Neural cell (in vitro differentiated cells): ENCODE measurements around the gene BICDL1. TPM values are rescaled to one million over a fixed set of nuclear protein-coding genes. Genes with fewer than 3 reads are reported as not detected.

Experiments
- H2AFZ ChIP-seq: fragments of 200-600, 300-800 bp; sonication (generic), shearing (Covaris generic); 2 replicates; pipeline ENCODE4 v1.6.0; 2014; ENCODE audit warnings: low read depth, mild to moderate bottlenecking, antibody characterized with exemption, low read length, moderate library complexity
- H3F3A ChIP-seq: fragments of 200-600 bp; shearing (Covaris generic); 2 replicates; pipeline ENCODE4 v1.6.1; 2016; ENCODE audit warnings: mild to moderate bottlenecking, moderate library complexity, mixed read lengths, antibody characterized with exemption, low read length; ENCODE audit not compliant: insufficient read depth, poor library complexity, severe bottlenecking
- H3K27ac ChIP-seq: fragments of 200-600, 300-800 bp; sonication (generic), shearing (Covaris generic); 2 replicates; pipeline ENCODE4 v1.5.1; 2014; ENCODE audit warnings: mild to moderate bottlenecking, low read length, moderate library complexity
- H3K27me3 ChIP-seq: fragments of 300-800, 200-600 bp; sonication (generic), shearing (Covaris generic); 2 replicates; pipeline ENCODE4 v1.6.0; 2014; ENCODE audit warnings: mild to moderate bottlenecking, low read depth, low read length, moderate library complexity; ENCODE audit not compliant: insufficient read depth
- H3K36me3 ChIP-seq: fragments of 300-800, 200-600 bp; sonication (generic), shearing (Covaris generic); 2 replicates; pipeline ENCODE4 v1.5.1; 2014; ENCODE audit warnings: mild to moderate bottlenecking, antibody characterized with exemption, low read length, moderate library complexity; ENCODE audit not compliant: insufficient read depth
- H3K4me2 ChIP-seq: fragments of 300-800, 200-600 bp; sonication (generic), shearing (Covaris generic); 2 replicates; pipeline ENCODE4 v1.6.0; 2014; ENCODE audit warnings: mild to moderate bottlenecking, low read length
- H3K4me3 ChIP-seq: fragments of 300-800, 200-600 bp; sonication (generic), shearing (Covaris generic); 2 replicates; pipeline ENCODE4 v1.5.1; 2014; ENCODE audit warnings: mild to moderate bottlenecking, low read length, moderate library complexity
- H3K79me2 ChIP-seq: fragments of 200-600 bp; shearing (Covaris generic); replicated peaks from 2 replicates; pipeline ENCODE4 v1.6.0; 2014; ENCODE audit warnings: mild to moderate bottlenecking, low read length, moderate library complexity; ENCODE audit not compliant: insufficient read depth
- H3K9ac ChIP-seq: fragments of 300-800, 200-600 bp; sonication (generic), shearing (Covaris generic); 2 replicates; pipeline ENCODE4 v1.6.1; 2016; ENCODE audit warnings: mild to moderate bottlenecking, low read length, mixed read lengths
- H3K9me2 ChIP-seq: fragments of 200-600 bp; shearing (Covaris generic); 2 replicates; pipeline ENCODE4 v1.6.1; 2016; ENCODE audit warnings: mild to moderate bottlenecking, low read length, mixed read lengths; ENCODE audit not compliant: insufficient read depth
- H3K9me3 ChIP-seq: fragments of 200-600, 300-800 bp; sonication (generic), shearing (Covaris generic); 2 replicates; pipeline ENCODE4 v1.6.1; 2016; ENCODE audit warnings: mild to moderate bottlenecking, mixed run types, low read length, moderate library complexity, mixed read lengths
- H4K20me1 ChIP-seq: fragments of 200-600 bp; shearing (Covaris generic); 2 replicates; pipeline ENCODE4 v1.6.1; 2016; ENCODE audit warnings: mild to moderate bottlenecking, mixed run types; ENCODE audit not compliant: insufficient read depth
- EP300 ChIP-seq: fragments of 450-650 bp; conservative IDR thresholded peaks from 2 replicates; pipeline ENCODE4 v1.6.1; 2014; ENCODE audit warnings: antibody characterized with exemption, mild to moderate bottlenecking, moderate library complexity; ENCODE audit not compliant: poor library complexity, severe bottlenecking
- EZH2 ChIP-seq: fragments of 200-600, 300-800 bp; shearing (Covaris generic), sonication (generic); IDR thresholded peaks from 2 replicates; pipeline ENCODE4 v1.6.1; 2014; ENCODE audit warnings: antibody characterized with exemption, low read length, borderline replicate concordance, mild to moderate bottlenecking; ENCODE audit not compliant: insufficient read depth, poor library complexity, severe bottlenecking
- MXI1 ChIP-seq: fragments of 450-650 bp; conservative IDR thresholded peaks from 2 replicates; pipeline ENCODE4 v1.6.1; 2014; ENCODE audit warnings: antibody characterized with exemption, mild to moderate bottlenecking; ENCODE audit not compliant: poor library complexity, severe bottlenecking
- POLR2AphosphoS5 ChIP-seq: IDR thresholded peaks from 2 replicates; pipeline ENCODE4 v1.6.1; 2012
- RAD21 ChIP-seq: fragments of 450-650 bp; conservative IDR thresholded peaks from 2 replicates; pipeline ENCODE4 v1.6.1; 2014; ENCODE audit warnings: antibody characterized with exemption, mild to moderate bottlenecking, moderate library complexity
- SMC3 ChIP-seq: fragments of 450-650 bp; conservative IDR thresholded peaks from 2 replicates; pipeline ENCODE4 v1.6.1; 2014; ENCODE audit warnings: antibody characterized with exemption, mild to moderate bottlenecking, moderate library complexity; ENCODE audit not compliant: poor library complexity
- TAF1 ChIP-seq: IDR thresholded peaks from 2 replicates; pipeline ENCODE4 v1.6.1; 2012; ENCODE audit warnings: low read depth
- polyA plus RNA-seq: library from polyadenylated mRNA; depleted of rRNA; stranded (reverse); fragments of >200 nt; gene quantifications from 2 replicates; pipeline ENCODE4 v1.2.3, GENCODE V29; 2014
- TF ChIP-seq, protein P1 (sequence below): IDR thresholded peaks from 2 replicates; pipeline ENCODE4 v1.6.1; 2012; ENCODE audit warnings: borderline replicate concordance
- TF ChIP-seq, protein P2 (sequence below): fragments of 450-650 bp; IDR thresholded peaks from 2 replicates; pipeline ENCODE4 v1.5.1; 2014; ENCODE audit warnings: antibody characterized with exemption, mild to moderate bottlenecking, moderate library complexity; ENCODE audit not compliant: poor library complexity, severe bottlenecking

BICDL1 gene
- polyA plus RNA-seq, 1 donor from 2014 or later = 136 TPM

DNA sequence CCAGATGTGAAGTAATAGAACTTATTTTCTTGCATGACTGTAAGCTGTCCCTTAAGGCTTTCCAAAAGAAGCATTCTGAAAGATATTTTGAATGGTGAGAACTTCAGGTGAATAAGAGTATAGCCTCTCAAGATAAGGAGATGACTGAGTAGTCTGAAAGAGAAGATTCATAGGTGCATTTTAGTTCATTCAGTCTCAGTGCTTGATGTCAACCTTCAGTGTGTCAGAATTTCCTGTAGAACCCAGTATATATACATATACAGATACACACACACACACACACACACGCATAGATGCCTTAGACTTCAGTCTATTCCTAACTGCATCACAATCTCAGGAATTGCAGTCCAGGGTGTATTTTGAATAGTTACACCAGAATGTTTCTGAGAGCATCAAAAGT lies 7.4 kb downstream of the BICDL1 start:
- H3F3A ChIP-seq = no peaks in the 10 kb centered on the region
- H3K9ac ChIP-seq = no peak overlapping the region
- no peak overlapping the region for H3K4me3 ChIP-seq
- peaks cover 4% of the 10 kb centered on the region for H3K36me3 ChIP-seq
- no peaks in the 10 kb centered on the region for H3K27me3 ChIP-seq
- no peak overlapping the region for H2AFZ ChIP-seq
- H3K4me2 ChIP-seq = no peak overlapping the region
- H3K9me2 ChIP-seq = no peaks in the 10 kb centered on the region
- TF ChIP-seq SMC3 = no peak
- no peak for TF ChIP-seq RAD21
- TF ChIP-seq POLR2AphosphoS5 = no peak
- TF ChIP-seq, protein P1, sequence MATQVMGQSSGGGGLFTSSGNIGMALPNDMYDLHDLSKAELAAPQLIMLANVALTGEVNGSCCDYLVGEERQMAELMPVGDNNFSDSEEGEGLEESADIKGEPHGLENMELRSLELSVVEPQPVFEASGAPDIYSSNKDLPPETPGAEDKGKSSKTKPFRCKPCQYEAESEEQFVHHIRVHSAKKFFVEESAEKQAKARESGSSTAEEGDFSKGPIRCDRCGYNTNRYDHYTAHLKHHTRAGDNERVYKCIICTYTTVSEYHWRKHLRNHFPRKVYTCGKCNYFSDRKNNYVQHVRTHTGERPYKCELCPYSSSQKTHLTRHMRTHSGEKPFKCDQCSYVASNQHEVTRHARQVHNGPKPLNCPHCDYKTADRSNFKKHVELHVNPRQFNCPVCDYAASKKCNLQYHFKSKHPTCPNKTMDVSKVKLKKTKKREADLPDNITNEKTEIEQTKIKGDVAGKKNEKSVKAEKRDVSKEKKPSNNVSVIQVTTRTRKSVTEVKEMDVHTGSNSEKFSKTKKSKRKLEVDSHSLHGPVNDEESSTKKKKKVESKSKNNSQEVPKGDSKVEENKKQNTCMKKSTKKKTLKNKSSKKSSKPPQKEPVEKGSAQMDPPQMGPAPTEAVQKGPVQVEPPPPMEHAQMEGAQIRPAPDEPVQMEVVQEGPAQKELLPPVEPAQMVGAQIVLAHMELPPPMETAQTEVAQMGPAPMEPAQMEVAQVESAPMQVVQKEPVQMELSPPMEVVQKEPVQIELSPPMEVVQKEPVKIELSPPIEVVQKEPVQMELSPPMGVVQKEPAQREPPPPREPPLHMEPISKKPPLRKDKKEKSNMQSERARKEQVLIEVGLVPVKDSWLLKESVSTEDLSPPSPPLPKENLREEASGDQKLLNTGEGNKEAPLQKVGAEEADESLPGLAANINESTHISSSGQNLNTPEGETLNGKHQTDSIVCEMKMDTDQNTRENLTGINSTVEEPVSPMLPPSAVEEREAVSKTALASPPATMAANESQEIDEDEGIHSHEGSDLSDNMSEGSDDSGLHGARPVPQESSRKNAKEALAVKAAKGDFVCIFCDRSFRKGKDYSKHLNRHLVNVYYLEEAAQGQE = no peak
- TF ChIP-seq, protein P2, sequence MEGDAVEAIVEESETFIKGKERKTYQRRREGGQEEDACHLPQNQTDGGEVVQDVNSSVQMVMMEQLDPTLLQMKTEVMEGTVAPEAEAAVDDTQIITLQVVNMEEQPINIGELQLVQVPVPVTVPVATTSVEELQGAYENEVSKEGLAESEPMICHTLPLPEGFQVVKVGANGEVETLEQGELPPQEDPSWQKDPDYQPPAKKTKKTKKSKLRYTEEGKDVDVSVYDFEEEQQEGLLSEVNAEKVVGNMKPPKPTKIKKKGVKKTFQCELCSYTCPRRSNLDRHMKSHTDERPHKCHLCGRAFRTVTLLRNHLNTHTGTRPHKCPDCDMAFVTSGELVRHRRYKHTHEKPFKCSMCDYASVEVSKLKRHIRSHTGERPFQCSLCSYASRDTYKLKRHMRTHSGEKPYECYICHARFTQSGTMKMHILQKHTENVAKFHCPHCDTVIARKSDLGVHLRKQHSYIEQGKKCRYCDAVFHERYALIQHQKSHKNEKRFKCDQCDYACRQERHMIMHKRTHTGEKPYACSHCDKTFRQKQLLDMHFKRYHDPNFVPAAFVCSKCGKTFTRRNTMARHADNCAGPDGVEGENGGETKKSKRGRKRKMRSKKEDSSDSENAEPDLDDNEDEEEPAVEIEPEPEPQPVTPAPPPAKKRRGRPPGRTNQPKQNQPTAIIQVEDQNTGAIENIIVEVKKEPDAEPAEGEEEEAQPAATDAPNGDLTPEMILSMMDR = no peak
- TF ChIP-seq EP300 = no peak
- TF ChIP-seq TAF1 = no peak
- no peak for TF ChIP-seq EZH2
- TF ChIP-seq MXI1 = no peak
- H4K20me1 ChIP-seq = no peaks in the 10 kb centered on the region
- H3K79me2 ChIP-seq = peaks cover 12% of the 10 kb centered on the region
- no peaks in the 10 kb centered on the region for H3K9me3 ChIP-seq
- H3K27ac ChIP-seq = no peak overlapping the region

- no peaks in the 10 kb centered on the region for H4K20me1 ChIP-seq
- no peak overlapping the region for H3K4me2 ChIP-seq
- H3F3A ChIP-seq = no peaks in the 10 kb centered on the region
- H3K27me3 ChIP-seq = no peaks in the 10 kb centered on the region
- no peak overlapping the region for H3K27ac ChIP-seq
- no peaks in the 10 kb centered on the region for H3K79me2 ChIP-seq
- H2AFZ ChIP-seq = no peak overlapping the region
- peaks cover 4% of the 10 kb centered on the region for H3K36me3 ChIP-seq
- TF ChIP-seq SMC3 (no peak), TAF1 (no peak), POLR2AphosphoS5 (no peak), EZH2 (no peak), EP300 (no peak), MXI1 (no peak), RAD21 (no peak)
- TF ChIP-seq, protein P1 = no peak
- TF ChIP-seq, protein P2 = no peak
- H3K9me2 ChIP-seq = no peaks in the 10 kb centered on the region
- H3K9me3 ChIP-seq = no peaks in the 10 kb centered on the region
- H3K4me3 ChIP-seq = no peak overlapping the region
- no peak overlapping the region for H3K9ac ChIP-seq
Measured at GRCh38 chr12:119998471-119999245, 9.6 kb downstream of the BICDL1 start.
